WTC11 (cell line): ENCODE data around the gene AIFM2. TPM values are rescaled to one million over a fixed set of nuclear protein-coding genes. Genes with fewer than 3 reads are reported as not detected.

ENCODE experiments used
- ATAC-seq: fragments of 200-7000 bp; cut with Tn5 transposase; 2 replicates; pipeline ENCODE4 v1.10.0; 2021; ENCODE audit warnings: mild to moderate bottlenecking, moderate library complexity
- CTCF ChIA-PET: fragments of 300-600 bp; sonication (Branson Sonifier 250); formaldehyde crosslinking; loops from one replicate; lab custom pipeline; 2021; ENCODE audit warnings: antibody characterized with exemption; lab: Charles Lee
- POLR2A ChIA-PET: fragments of 350-600 bp; sonication (Branson Sonifier 250); formaldehyde crosslinking; loops from one replicate; lab custom pipeline; 2021; ENCODE audit warnings: antibody characterized with exemption; lab: Charles Lee
- DNase-seq: peaks from one replicate; pipeline ENCODE4 v3.0.0; 2021; ENCODE audit warnings: low spot score
- H3K27ac Mint-ChIP-seq: 2 replicates; pipeline ENCODE4 v1.8.0; 2021; ENCODE audit warnings: mixed read lengths
- H3K27me3 Mint-ChIP-seq: 2 replicates; pipeline ENCODE4 v1.8.0; 2021; ENCODE audit warnings: low read depth, mild to moderate bottlenecking, moderate library complexity, mixed read lengths
- H3K36me3 Mint-ChIP-seq: 2 replicates; pipeline ENCODE4 v1.8.0; 2021; ENCODE audit warnings: mixed read lengths
- H3K4me1 Mint-ChIP-seq: 2 replicates; pipeline ENCODE4 v1.8.0; 2022; ENCODE audit warnings: mixed read lengths
- H3K4me3 Mint-ChIP-seq: 2 replicates; pipeline ENCODE4 v1.8.0; 2021; ENCODE audit warnings: mild to moderate bottlenecking, moderate library complexity, mixed read lengths
- H3K9me3 Mint-ChIP-seq: 2 replicates; pipeline ENCODE4 v1.8.0; 2021; ENCODE audit warnings: mixed read lengths
- ATF3 ChIP-seq: sonication (generic); formaldehyde crosslinking; conservative IDR thresholded peaks from 2 replicates; pipeline ENCODE4 v1.8.1; 2022; ENCODE audit warnings: mild to moderate bottlenecking, missing genetic modification reagents
- ELF4 ChIP-seq: sonication (generic); formaldehyde crosslinking; IDR thresholded peaks from 2 replicates; pipeline ENCODE4 v1.8.1; 2022; ENCODE audit warnings: low read depth, mild to moderate bottlenecking, moderate library complexity, missing genetic modification reagents
- FOXK1 ChIP-seq: sonication (generic); formaldehyde crosslinking; IDR thresholded peaks from 2 replicates; pipeline ENCODE4 v1.8.0; 2022; ENCODE audit warnings: mild to moderate bottlenecking, moderate library complexity, missing genetic modification reagents
- GRHL2 ChIP-seq: fragments of 250-450 bp; sonication (Bioruptor Pico); IDR thresholded peaks from 2 replicates; pipeline ENCODE4 v1.8.0; 2022; ENCODE audit warnings: mild to moderate bottlenecking, moderate library complexity; ENCODE audit not compliant: insufficient replicate concordance, severe bottlenecking
- JAZF1 ChIP-seq: fragments of 250-450 bp; sonication (Bioruptor Pico); IDR thresholded peaks from 2 replicates; pipeline ENCODE4 v1.9.0; 2021; ENCODE audit warnings: moderate library complexity, mild to moderate bottlenecking, inconsistent platforms
- JUN ChIP-seq: sonication (generic); formaldehyde crosslinking; IDR thresholded peaks from 2 replicates; pipeline ENCODE4 v1.8.0; 2023; ENCODE audit warnings: mild to moderate bottlenecking, missing genetic modification reagents
- MXD4 ChIP-seq: fragments of 250-450 bp; sonication (Bioruptor Pico); IDR thresholded peaks from 2 replicates; pipeline ENCODE4 v1.8.0; 2021; ENCODE audit warnings: mild to moderate bottlenecking, moderate library complexity, borderline replicate concordance
- NFE2L1 ChIP-seq: sonication (generic); formaldehyde crosslinking; IDR thresholded peaks from 2 replicates; pipeline ENCODE4 v1.8.1; 2023; ENCODE audit warnings: missing genetic modification reagents
- RORB ChIP-seq: fragments of 250-450 bp; sonication (Bioruptor Pico); IDR thresholded peaks from 2 replicates; pipeline ENCODE4 v1.9.0; 2021; ENCODE audit warnings: mild to moderate bottlenecking
- SP1 ChIP-seq: sonication (generic); formaldehyde crosslinking; conservative IDR thresholded peaks from 2 replicates; pipeline ENCODE4 v1.8.1; 2022; ENCODE audit warnings: missing genetic modification reagents
- TCF7 ChIP-seq: sonication (generic); formaldehyde crosslinking; IDR thresholded peaks from 2 replicates; pipeline ENCODE4 v1.8.0; 2022; ENCODE audit warnings: mild to moderate bottlenecking, low read depth, missing genetic modification reagents, moderate library complexity
- TEAD1 ChIP-seq: sonication (generic); formaldehyde crosslinking; IDR thresholded peaks from 2 replicates; pipeline ENCODE4 v1.8.0; 2022; ENCODE audit warnings: mild to moderate bottlenecking, missing genetic modification reagents
- USF2 ChIP-seq: sonication (generic); formaldehyde crosslinking; IDR thresholded peaks from 2 replicates; pipeline ENCODE4 v1.8.1; 2023; ENCODE audit warnings: mild to moderate bottlenecking, missing genetic modification reagents, moderate library complexity
- ZNF219 ChIP-seq: sonication (generic); formaldehyde crosslinking; IDR thresholded peaks from 2 replicates; pipeline ENCODE4 v1.8.0; 2023; ENCODE audit warnings: missing genetic modification reagents, mild to moderate bottlenecking, borderline replicate concordance
- ZNF425 ChIP-seq: fragments of 250-450 bp; sonication (Bioruptor Pico); conservative IDR thresholded peaks from 2 replicates; pipeline ENCODE4 v1.9.0; 2021; ENCODE audit warnings: mild to moderate bottlenecking
- ZNF532 ChIP-seq: fragments of 250-450 bp; sonication (Bioruptor Pico); IDR thresholded peaks from 2 replicates; pipeline ENCODE4 v1.9.0; 2021; ENCODE audit warnings: mild to moderate bottlenecking, borderline replicate concordance
- ZSCAN18 ChIP-seq: fragments of 250-450 bp; sonication (Bioruptor Pico); IDR thresholded peaks from 2 replicates; pipeline ENCODE4 v2.1.2; 2022; ENCODE audit warnings: mild to moderate bottlenecking, moderate library complexity
- total RNA-seq: library from RNA; stranded (reverse); gene quantifications from 3 replicates; pipeline ENCODE4 v1.2.3, GENCODE V29; 2021
- TF ChIP-seq, protein P1 (sequence below): sonication (generic); formaldehyde crosslinking; IDR thresholded peaks from 2 replicates; pipeline ENCODE4 v1.8.0; 2023; ENCODE audit warnings: missing genetic modification reagents
- TF ChIP-seq, protein P2 (sequence below): sonication (generic); formaldehyde crosslinking; conservative IDR thresholded peaks from 2 replicates; pipeline ENCODE4 v1.8.1; 2023; ENCODE audit warnings: mild to moderate bottlenecking, low read depth, missing genetic modification reagents, moderate library complexity
- TF ChIP-seq, protein P3 (sequence below): sonication (generic); formaldehyde crosslinking; IDR thresholded peaks from 2 replicates; pipeline ENCODE4 v1.8.0; 2022; ENCODE audit warnings: mild to moderate bottlenecking, missing genetic modification reagents

Gene AIFM2
- total RNA-seq, 1 experiment from 2014 or later: 4.4 TPM

DNA sequence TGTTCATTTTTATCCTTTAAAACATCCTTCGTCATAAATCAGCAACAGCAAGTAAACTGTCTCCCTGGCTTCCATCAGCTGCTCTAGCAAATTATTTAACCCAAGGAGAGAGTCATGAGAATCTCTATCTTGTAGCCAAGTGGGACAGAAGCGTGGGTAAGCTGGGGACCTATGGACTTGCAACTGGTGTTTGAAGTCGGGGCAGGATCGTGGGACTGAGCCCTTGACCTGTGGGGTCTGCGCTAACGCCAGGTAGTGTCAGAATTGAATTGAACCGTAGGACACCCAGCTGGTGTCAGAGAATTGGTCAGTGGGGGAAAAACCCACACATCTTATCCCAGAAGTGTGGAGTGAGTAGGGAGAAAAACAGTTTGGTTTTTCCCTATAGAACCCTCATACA lies 13.4 kb downstream of the AIFM2 start:
- ATAC-seq (no peak), DNase-seq (no peak)
- no peak for TF ChIP-seq ZNF219 (CRISPR knock-in tag)
- TF ChIP-seq JUN: no peak
- TF ChIP-seq, protein P1, sequence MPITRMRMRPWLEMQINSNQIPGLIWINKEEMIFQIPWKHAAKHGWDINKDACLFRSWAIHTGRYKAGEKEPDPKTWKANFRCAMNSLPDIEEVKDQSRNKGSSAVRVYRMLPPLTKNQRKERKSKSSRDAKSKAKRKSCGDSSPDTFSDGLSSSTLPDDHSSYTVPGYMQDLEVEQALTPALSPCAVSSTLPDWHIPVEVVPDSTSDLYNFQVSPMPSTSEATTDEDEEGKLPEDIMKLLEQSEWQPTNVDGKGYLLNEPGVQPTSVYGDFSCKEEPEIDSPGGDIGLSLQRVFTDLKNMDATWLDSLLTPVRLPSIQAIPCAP (CRISPR knock-in tag): no peak
- TF ChIP-seq ZNF532 (CRISPR knock-in tag): no peak
- TF ChIP-seq MXD4 (CRISPR knock-in tag): no peak
- TF ChIP-seq, protein P2, sequence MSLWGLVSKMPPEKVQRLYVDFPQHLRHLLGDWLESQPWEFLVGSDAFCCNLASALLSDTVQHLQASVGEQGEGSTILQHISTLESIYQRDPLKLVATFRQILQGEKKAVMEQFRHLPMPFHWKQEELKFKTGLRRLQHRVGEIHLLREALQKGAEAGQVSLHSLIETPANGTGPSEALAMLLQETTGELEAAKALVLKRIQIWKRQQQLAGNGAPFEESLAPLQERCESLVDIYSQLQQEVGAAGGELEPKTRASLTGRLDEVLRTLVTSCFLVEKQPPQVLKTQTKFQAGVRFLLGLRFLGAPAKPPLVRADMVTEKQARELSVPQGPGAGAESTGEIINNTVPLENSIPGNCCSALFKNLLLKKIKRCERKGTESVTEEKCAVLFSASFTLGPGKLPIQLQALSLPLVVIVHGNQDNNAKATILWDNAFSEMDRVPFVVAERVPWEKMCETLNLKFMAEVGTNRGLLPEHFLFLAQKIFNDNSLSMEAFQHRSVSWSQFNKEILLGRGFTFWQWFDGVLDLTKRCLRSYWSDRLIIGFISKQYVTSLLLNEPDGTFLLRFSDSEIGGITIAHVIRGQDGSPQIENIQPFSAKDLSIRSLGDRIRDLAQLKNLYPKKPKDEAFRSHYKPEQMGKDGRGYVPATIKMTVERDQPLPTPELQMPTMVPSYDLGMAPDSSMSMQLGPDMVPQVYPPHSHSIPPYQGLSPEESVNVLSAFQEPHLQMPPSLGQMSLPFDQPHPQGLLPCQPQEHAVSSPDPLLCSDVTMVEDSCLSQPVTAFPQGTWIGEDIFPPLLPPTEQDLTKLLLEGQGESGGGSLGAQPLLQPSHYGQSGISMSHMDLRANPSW (CRISPR knock-in tag): no peak
- TF ChIP-seq FOXK1 (CRISPR knock-in tag): no peak
- TF ChIP-seq NFE2L1 (CRISPR knock-in tag): no peak
- no peak for TF ChIP-seq GRHL2 (CRISPR knock-in tag)
- no peak for TF ChIP-seq SP1
- Mint-ChIP-seq H3K27me3 (no peaks in the 10 kb centered on the region), H3K4me1 (peaks cover 10% of the 10 kb centered on the region; the same call in 1 of the 2 replicates), H3K27ac (no peak overlapping the region), H3K4me3 (no peak overlapping the region), H3K9me3 (no peaks in the 10 kb centered on the region), H3K36me3 (no peaks in the 10 kb centered on the region)
- ChIA-PET CTCF (interaction anchor here (1.1 to 5.5 kb wide), 3 partner anchors 12 to 161 kb away, joined by 4 to 79 read pairs (median 4); partner anchors contain the start of gene TYSND1), POLR2A (no interaction called here)

DNA sequence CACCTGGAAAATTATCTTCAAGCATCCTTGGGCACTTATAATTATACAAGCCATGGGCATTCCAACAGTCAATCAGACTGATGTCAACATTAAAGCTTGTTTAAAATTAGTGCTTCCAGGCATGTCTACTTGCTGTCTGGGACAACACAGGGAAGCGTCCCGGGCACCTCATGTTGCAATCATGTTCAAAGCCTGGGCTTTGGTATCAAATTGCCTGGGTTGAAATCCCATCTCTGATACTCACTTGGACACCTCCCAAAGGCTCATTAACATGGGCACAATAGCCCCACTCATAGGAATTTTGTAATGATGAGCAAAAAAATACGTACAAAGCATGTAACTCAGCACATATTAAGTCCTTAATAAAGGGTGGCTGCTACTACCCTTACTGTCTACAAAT lies 14.4 kb downstream of the AIFM2 start:
- no peaks in the 10 kb centered on the region for H3K27me3 Mint-ChIP-seq
- no peaks in the 10 kb centered on the region for H3K36me3 Mint-ChIP-seq
- ATAC-seq: no peak
- no peak overlapping the region for H3K4me3 Mint-ChIP-seq
- H3K4me1 Mint-ChIP-seq: peaks cover 10% of the 10 kb centered on the region; the same call in 1 of the 2 replicates
- no peaks in the 10 kb centered on the region for H3K9me3 Mint-ChIP-seq
- DNase-seq: no peak
- ChIA-PET CTCF (interaction anchor here (1.1 to 5.5 kb wide), 3 partner anchors 11 to 160 kb away, joined by 4 to 79 read pairs (median 4); partner anchors contain the start of gene TYSND1), POLR2A (no interaction called here)
- H3K27ac Mint-ChIP-seq: no peak overlapping the region
- TF ChIP-seq ATF3 (CRISPR knock-in tag) (no peak), ELF4 (CRISPR knock-in tag) (no peak), USF2 (CRISPR knock-in tag) (no peak), JAZF1 (CRISPR knock-in tag) (no peak), ZSCAN18 (CRISPR knock-in tag) (no peak), TEAD1 (CRISPR knock-in tag) (no peak), ZNF425 (CRISPR knock-in tag) (no peak), TCF7 (CRISPR knock-in tag) (no peak), RORB (no peak)
- TF ChIP-seq, protein P3, sequence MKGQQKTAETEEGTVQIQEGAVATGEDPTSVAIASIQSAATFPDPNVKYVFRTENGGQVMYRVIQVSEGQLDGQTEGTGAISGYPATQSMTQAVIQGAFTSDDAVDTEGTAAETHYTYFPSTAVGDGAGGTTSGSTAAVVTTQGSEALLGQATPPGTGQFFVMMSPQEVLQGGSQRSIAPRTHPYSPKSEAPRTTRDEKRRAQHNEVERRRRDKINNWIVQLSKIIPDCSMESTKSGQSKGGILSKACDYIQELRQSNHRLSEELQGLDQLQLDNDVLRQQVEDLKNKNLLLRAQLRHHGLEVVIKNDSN: no peak
- TF ChIP-seq, protein P1 (CRISPR knock-in tag): no peak
